Measurements from ENCODE around the gene CLCN2.

- TF ChIP-seq YY1 (IDR thresholded peaks at IDR 0.05; ENCODE audit: insufficient read depth, insufficient read length) (no peak), SUZ12 (IDR thresholded peaks at IDR 0.05; ENCODE audit: extremely low read depth, insufficient read depth, insufficient read length) (no peak)
Measured at GRCh38 chr3:184368116-184368515, 6.7 kb upstream of the CLCN2 start.

Measured in NT2/D1 (cell line).